Activated CD8-positive, alpha-beta memory T cell treated with anti-CD3 and anti-CD28 coated beads, Interleukin-2, amount 50 U/mL, for 48 hours (primary cell): ENCODE measurements around the gene BACE2.

Experiments used
- DNase-seq: peaks from one replicate; pipeline ENCODE4 v3.0.0-alpha.2; 2020

BACE2 gene

GRCh38 chr21:41326414-41327080 is 158.6 kb downstream of the BACE2 start:
- DNase-seq: no peak

DNA sequence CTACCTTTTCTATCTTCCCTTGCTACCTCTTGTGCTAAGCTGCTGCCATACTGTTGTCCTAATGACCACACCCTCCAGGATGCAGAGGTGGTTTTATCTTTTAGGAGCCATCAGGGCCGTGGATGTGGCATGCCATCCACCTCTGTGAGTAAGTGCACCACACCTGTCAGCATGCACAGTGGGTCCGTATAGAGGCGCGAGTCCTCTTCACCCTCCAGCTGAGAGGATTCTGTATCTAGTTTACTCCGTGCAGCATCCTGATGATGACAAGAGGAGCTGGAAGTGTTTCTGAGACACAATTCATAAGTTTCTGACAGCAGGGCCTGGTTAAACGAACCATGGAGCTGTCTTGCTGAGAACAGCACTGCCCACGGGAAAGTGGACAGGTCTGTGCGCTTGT is 159.8 kb downstream of the BACE2 start:
- DNase-seq: no peak

DNA sequence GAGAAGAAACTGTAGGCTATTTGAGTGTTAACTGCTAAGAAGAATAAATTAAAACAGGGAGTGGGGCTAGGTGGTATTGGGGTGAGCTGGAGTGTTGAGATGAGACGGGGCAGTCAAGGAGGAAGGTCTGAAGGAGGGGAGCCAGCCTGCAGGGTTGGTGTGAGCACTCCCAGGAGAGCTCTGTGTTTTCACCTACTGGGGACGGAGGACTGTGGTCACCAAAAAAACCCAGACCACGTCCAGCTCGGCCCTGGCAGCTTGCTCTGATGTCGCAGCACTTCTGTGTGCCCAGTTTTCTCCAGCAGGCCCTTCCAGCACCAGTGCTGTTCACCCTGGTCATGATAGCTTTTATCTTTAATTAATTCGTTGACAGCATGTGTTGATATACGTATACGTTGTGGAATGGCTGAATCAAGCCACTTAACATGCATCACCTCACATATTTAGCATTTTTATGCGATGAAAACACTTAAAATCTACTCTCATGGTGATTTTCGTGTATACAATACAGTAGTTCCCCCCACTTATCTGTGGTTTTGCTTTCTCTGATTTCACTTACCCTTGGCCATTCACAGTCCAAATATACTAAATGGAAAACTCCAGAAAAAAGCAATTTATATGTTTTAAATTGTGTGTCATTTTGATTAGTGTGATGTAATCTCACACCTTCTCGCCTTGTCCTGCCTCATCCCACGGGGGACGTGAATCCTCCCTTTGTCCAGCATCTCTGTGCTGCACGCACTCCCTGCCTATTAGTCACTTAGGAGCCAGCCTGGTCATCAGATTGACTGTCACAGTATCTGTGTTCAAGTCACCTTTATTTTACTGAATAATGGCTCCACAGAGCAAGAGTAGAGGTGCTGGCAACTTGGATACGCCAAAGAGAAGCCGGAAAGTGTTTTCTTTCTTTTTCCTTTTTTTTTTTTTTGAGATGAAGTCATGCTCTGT is 161.0 kb downstream of the BACE2 start:
- no peak for DNase-seq
